Hematopoietic multipotent progenitor cell treated with erythropoietin and hydrocortisone succinate and interleukin-3 and kit ligand, for 8 days (in vitro differentiated cells): Measurements from ENCODE around the gene MAPKBP1.
"Not testable (repeated sequence)": the region's sequence is repeated elsewhere in the genome, so short reads cannot be mapped to it uniquely, and the experiment has no call there.

ENCODE experiments used
- DNase-seq: peaks from one replicate; pipeline ENCODE4 v3.0.0-alpha.2; 2015

MAPKBP1 gene

DNA sequence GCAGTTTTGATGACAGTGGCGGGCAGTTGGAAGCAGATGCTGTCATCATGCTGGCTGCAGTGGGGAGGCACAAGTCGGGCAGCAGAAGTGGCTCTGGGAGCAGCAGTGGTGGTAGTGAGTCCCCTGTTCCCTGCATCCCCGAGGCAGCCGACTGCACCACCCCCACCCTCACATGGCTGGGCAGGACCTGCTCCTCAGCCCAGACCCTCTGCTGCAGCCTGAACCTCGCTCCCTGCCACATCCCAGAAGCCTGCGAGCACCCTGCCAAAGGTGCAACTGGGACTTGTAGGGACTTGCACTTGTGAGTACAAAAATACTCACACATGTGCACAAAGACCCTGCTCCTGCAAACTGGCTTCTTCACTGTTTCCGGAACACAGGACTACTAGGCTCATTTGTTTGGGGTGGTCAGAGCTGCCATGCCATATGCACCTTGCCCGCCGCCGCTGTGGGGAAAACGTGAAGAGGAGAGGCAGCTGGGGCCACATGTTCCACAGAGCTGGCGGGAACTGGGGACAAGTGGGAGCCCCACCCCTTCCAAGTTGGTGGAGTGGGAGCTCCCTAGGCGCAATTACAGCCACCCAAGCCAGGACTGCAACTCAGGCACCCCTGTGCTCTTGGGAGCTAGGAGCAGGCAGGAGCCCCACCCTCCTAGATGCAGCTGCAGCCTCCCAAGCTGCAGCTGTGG, 55.8 kb downstream of the MAPKBP1 start:
- no peak for DNase-seq

DNA sequence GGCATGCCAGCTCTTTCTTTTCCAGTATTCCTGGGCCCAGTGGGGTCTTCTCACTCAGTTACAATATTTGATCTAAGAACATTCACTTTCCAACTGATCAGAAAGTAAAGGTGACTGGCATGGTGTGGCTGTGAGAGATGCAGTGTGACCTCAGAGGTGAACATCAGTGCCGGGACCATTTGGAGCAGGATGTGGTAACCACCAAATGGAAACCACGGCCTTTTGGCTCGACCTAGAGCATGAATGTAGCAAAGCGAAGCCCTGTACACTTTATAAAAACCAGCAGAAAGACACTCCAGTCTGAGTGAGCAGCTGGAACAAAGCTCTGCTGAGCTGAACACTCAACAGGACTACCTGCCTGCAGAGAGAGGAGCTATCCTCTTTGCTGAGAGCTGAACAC, 57.0 kb downstream of the MAPKBP1 start:
- DNase-seq, result not testable (repeated sequence)

DNA sequence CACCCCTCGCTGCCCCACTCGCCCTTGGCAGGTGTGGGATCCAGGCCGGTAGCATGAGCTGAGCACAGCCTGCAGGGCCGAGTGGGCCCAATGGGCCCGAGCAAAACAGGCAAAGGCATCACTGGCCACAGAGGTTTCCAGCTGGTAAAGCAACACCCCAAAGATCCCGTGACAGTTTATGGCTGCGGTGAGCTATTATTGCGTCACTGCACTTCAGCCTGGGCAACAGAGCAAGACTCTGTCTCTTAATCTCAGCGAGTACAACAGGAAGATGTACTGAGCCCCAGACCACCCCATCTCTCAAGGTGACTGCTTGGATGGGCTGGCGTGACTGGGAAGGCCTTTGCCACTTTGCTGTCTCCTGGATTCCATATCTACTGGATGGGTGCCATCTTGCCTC, 57.9 kb downstream of the MAPKBP1 start:
- no peak for DNase-seq

DNA sequence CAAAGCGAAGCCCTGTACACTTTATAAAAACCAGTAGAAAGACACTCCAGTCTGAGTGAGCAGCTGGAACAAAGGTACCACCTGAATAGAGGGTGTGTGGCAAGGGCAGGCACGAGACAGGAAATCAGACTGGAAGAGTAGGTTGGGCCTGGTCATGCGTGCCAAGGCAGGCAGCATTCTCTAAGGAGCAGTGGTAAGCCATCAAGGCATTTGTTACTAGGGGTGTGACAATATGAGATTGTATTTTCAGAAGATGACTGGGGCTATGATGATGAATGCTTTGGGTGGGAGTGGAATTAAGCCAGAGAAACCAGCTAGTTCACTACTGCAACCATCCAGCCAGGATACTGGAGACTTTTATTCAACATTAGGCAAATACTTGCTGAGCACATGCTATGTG, 58.6 kb downstream of the MAPKBP1 start:
- no peak for DNase-seq

DNA sequence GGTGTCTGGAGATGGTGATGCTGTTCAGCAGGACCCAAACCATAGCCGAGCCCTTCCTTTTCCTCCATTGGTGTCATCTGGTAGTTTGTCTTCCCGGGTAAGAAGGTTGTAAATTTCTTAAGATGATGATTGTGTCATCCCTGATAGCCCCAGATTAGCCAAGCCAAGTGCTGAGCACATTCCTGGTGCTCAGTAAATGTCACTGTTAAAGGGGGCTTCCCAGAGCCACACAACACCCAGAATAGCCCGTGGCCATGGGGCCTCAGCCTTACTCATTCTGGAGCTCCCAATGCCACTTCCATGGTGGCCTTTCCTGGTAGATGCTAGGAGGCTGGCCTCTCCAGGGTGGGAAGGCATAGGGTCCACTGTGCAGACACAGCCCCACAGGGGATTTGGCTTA, 59.8 kb downstream of the MAPKBP1 start:
- no peak for DNase-seq

DNA sequence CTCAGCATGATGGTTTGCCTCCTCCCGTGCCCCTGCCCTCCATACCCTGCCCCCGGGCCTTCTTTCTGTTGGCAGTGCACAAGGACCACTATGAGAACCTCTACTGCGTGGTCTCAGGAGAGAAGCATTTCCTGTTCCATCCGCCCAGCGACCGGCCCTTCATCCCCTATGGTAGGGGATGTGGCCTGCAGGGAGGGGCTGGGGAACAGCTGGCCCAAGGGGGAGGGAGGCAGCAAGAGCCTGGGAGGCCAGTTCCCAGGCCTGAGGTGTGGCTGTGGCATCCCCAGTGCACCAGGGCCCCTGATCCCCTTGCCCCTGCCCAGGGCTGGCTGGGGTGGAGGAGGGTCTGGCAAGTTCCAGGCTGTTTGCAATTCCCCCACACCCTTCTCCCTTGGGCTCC, 61.8 kb downstream of the MAPKBP1 start:
- no peak for DNase-seq

DNA sequence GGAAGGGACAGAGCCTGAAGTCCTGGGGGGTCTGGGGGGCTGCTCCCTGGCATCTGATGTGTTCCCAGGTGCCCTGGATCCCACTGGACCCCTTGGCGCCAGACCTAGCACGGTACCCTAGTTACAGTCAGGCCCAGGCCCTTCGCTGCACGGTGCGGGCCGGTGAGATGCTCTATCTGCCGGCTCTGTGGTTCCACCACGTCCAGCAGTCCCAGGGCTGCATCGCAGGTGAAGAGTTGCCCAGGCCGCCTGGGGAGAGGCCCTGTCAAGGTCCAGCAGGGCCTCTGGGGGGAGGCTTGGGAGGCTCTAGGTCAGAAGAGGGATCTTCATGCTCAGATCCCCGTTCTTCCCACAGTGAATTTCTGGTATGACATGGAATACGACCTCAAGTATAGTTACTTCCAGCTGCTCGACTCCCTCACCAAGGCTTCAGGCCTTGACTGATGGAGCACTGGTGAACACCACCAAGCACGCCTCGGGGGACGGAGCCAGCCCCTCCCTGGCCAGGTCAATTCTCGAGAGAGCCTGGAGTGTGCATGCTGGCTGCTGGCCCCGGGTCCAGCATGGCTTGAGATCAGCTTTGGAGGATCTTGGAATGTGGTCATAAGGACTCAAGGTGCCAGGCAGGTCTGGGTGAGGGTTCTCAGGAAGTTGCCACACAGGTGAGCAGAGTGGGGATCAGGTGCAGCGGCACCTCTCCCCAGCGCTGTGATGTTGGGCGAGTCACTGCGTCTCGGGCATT, 62.6 kb downstream of the MAPKBP1 start:
- DNase-seq, result no peak

DNA sequence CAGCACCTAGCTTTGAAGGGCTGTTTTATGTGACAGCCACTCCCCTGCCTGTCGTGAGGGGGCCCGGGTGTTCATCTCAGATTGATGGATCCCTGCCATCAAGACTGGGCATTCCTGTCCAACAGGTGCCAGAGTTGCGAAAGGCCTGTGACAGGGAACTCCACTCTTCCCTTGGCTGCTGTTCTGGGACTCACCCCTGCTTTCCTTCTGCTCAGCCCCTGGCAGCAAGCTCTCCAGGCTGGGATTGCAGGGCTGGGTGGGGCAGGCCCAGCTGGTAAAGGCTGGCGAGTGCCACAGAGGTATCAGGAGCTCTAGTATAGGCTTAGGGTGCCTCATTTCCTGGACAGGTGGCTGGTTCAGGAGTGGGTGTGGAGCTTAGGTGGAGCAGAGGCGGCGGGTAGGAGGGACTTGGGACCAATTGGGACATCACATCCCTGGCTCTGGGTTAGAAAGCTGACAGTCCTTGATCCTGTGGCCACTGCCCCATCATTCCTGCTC, 64.2 kb downstream of the MAPKBP1 start, which contains the start of gene PLA2G4B:
TSS of gene PLA2G4B (plus strand) at position 448 of the 498 bp plus-strand sequence. CDS start 67 bp downstream, outside the sequence.
- DNase-seq, result no peak

DNA sequence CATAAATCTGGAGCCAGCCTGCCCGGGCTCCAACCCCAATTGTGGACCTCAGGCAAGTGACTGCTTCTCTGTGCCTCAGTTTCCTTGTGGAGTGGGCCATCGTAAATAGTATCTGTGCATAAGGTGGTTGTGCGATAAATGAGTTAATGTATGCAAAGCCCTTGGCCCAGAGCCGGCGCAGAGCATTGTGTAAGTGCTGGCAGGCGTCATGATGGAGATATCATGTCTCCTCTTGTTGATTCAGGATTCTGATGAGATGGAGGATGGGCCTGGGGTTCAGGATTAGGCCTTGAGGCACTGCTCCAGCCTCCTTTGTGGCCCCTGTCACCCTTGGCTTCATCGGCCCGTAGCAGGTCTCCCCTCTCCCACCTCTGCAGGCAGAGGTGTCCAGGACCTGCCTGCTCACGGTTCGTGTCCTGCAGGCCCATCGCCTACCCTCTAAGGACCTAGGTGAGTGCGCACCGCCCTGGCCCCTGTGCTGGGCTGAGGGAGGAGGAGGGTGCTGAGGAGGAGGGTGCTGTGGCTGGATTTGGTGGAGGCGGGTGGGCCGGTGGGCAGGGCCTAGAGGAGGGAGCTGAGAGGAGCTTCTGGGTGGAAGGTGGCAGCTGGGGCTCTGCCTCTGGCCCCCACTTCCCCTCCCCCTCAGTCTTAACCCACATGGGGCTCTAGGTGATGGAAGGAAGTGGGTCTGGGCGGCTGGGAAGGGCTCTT, 65.7 kb downstream of the MAPKBP1 start:
- DNase-seq, result no peak

DNA sequence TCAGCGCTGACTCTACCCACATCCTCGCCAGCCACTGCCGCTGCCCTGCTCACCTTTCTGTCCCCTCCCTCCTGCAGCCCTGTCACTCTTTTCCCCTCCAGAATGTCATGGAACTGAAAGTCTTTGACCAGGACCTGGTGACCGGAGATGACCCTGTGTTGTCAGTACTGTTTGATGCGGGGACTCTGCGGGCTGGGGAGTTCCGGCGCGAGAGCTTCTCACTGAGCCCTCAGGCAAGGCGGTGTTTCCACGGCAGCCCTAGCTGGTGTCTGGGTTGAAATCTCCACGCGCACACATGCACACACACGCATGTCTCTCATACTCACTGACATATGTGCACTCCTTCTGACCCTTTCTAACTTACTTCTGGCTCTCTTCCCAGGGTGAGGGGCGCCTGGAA, 66.4 kb downstream of the MAPKBP1 start:
- DNase-seq, result no peak

DNA sequence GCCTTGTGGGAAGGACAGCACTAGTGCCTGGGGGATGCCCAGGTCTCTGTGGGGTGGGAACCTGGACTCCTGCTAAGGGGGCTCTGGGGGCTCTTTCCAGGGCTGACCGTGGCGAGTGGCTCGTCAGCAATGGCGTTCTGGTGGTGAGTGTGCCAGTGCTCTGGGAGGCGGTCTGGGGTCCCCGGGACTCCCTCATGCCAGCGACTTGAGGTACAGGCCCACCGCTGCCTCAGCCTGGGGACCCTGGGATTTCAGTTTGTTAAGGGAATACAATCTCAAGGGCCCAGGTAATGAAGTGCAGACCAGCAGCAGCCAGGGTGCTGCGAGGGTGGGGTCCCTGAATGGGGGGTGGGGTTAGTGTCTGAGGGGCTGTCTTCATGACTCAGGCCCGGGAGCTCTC, 66.8 kb downstream of the MAPKBP1 start:
- no peak for DNase-seq

DNA sequence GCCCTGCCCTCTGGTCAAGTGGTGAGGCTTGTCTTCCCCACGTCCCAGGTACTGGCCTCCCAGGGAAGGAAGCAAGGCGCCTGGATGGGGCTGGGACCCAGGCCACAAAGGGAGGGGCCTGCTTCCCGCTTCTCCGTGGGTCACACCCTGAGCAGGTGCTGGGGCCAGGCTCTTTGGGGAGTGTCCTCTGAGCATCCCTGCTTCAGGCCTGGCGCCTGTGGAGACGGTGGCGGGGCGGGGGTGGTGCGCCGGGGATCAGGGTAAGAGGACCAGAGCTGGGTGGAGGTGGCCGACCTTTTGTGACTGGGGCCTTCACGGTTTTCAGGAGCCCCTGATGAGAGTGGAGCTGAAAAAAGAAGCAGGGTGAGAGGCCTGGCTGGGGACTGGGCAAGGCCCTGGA, 67.9 kb downstream of the MAPKBP1 start:
- no peak for DNase-seq

DNA sequence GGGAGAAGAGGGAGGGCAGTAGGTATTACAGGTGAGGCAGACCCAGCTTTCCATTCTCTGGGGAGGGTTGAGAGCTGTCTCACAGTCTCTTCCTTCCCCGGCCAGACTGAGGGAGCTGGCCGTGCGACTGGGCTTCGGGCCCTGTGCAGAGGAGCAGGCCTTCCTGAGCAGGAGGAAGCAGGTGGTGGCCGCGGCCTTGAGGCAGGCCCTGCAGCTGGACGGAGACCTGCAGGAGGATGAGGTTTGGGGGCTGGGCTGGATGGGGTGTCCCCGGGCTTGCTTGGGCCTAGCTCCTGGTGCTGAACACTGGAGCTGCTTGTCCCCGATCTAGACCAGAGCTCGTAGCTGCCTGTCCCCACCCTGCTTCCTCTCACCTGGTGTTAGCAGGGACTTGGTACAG, 69.3 kb downstream of the MAPKBP1 start:
- DNase-seq, result no peak

DNA sequence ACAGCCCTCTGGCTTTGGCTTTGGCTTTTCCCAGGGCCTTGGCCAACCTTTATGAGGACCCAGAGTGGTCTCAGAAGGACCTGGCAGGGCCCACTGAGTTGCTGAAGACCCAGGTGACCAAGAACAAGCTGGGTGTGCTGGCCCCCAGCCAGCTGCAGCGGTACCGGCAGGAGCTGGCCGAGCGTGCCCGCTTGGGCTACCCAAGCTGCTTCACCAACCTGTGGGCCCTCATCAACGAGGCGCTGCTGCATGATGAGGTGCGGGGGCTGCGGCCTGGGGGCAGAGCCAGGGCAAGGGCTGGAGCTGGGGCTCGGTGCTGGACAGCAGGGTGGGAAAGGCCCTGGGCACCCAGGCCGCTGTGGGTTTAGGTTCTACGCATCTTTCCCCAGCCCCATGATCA, 70.5 kb downstream of the MAPKBP1 start:
- no peak for DNase-seq

DNA sequence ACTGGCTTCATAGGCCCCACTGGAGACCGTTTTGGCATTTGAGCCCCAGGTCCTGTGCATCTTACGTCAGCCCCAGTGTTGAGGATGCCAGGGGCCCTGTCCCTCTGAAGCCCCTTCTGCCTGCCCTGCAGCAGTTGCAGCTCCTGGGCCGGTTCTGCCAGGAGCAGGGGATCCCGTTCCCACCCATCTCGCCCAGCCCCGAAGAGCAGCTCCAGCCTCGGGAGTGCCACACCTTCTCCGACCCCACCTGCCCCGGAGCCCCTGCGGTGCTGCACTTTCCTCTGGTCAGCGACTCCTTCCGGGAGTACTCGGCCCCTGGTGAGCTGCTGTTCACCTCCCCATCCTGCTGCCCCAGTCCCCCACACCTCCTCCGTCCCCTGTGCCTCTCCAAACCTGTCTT, 72.9 kb downstream of the MAPKBP1 start:
- DNase-seq, result no peak

DNA sequence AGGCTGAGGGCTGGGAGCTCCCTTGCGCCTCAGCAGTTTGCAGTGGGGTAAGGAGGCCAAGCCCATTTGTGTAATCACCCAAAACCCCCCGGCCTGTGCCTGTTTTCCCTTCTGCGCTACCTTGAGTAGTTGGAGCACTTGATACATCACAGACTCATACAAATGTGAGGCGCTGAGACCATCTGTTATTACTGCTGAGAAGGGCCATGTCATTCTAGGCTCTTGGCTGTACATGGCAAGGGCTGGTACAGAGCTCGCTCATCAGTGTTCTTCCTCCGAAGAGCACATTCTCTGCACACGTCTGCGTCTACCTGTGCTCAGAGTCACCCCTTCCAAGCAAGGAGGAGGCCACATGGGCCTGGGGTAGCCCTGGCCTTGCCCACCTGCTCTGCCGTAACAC, 73.7 kb downstream of the MAPKBP1 start:
- no peak for DNase-seq

DNA sequence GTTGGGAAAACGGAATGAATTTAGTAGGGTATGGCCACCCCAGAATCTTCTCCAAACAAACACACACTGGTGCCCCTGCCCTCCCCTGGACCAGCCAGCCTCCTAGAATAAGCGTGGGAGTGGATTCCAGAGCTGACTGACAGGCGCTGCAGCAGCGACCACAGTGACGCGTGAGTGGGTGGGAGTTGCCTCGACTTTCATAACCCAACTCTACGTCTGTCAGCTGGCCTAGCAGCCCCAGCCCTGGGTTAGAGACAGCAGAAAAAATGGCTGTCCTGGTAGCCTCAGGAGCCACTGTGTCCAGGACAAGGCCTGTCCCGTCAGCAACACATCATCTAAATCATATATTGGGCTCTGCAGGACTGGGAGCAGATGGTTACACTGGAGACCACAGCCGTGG, 74.3 kb downstream of the MAPKBP1 start:
- DNase-seq, result no peak

DNA sequence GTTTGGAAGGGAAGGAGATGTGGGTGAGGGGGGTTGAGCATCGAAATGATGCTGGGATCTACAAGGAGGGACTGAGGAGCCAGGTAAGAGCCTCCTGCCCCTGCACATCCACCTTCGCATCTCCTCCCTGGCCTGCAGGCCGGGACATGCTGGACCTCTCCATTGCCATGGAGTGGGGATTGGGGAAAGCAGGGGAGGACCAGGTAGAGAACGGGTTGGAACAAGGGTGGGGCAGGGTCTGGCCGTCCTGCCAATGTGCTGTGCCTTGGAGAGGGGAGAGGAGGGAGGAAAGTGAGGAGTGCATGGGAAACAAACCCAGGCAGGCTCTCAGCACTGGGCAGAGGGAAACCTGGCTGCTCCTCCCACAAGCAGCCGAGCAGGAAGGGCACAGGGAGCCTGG, 74.9 kb downstream of the MAPKBP1 start:
- no peak for DNase-seq

DNA sequence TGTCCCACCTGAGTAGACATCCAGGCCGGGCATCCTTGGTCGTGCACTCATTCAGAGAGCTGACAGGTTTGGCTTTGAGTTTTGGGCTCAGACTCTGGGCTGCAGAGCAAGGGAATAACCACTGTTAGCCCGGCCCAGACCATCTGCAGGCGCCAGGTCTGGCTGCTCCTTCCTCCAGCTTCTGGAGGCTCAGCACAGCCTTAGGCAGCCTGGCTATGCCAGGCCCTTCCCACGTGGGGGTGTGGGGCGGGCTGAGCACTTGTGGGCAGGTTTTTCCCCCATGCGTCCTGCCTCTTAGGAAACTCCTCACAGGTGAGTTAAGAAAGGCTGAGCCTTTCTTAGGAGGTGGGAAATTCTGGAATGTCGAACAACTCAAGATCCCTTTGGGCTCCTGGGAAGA, 75.6 kb downstream of the MAPKBP1 start:
- no peak for DNase-seq

DNA sequence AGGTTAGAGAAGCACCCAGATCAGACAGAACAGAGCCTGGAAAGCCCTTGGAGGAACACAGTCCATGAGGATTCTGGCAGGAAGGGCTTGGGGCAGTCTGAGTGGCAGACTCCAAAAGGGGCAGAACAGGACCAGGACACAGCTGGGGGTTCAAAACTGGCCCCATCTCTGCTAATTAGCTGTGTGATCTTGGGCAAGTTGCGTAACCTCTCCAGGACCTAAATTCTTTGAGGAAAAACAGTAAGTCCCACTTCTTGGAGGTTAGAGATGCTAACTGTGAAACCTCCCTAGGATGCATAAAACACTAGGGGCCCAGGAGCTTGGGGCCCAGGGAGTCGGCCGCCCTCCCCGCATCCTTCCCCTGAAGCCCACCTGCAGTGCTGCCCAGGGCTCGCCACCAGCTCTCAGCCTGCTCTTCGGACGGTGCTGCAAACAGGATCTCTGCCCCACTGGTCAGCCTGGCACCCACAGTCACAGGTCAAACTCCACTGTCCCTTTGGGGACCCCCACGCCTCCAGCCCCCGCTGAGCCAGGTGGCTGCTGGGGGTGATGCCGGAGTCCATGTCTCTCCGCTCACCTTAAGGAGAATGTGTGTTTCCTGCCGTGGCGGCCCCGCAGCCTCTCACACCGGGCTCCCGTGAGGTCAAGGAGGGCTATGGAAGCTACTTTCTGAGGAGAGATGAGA, 76.3 kb downstream of the MAPKBP1 start:
- no peak for DNase-seq

DNA sequence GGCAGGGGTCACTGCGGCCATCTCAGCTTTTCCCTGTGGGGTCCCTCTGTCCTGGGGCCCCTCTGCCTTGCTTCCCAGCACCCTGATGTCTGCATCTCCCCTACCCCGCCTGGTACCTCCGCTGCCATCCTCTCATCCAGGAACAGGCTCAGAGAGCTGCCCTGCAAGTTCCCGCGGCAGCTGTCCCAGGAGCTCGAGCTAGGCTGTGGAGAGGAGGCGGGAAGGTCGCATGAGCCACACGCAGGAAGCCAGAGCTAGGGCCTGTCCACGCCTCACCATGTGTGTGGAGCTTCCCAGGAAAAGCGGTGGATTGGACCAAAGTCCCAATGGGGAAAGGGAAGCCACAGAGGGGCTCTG, 76.9 kb downstream of the MAPKBP1 start:
- DNase-seq, result no peak

DNA sequence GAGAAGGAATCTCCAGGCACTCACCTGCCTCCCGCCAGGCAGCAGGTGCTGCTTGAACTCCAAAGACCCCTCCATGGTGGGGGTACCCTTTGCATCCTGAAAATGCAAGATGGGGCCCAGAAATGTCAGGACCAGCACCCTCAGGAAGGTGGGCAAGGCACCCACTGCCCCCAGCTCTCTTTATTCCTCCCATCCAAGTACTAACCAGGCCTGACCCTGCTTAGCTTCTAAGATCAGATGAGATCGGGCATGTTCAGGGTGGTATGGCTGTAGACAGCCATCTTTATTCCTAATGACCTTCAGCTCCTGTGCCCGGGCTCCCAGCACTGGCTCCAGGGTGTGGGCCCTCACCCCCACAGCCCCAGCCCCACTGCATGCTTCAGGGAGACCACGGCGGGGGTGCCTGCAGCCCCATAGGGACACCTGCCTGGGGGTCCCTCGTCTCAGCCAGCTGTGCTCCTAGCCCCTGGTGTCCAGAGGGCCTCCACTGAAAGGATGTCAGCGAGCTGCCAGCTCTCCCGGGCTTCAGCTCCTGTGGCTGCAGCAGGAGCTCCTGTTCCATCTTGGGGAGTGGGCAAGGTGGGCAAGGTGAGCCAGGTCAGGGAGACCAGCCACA, 77.6 kb downstream of the MAPKBP1 start:
- DNase-seq, result no peak
